HEK293 (cell line): ENCODE data around the gene LAMTOR4.

ENCODE experiments used
- CTCF ChIA-PET: fragments of 350-600 bp; formaldehyde crosslinking; extraction: SDS; loops from one replicate; lab custom pipeline; 2021; ENCODE audit warnings: antibody characterized with exemption; lab: Yijun Ruan, JAX
- POLR2A ChIA-PET: fragments of 300-600 bp; formaldehyde crosslinking; extraction: SDS; loops from one replicate; lab custom pipeline; 2020; ENCODE audit warnings: antibody characterized with exemption, inconsistent platforms; lab: Yijun Ruan, JAX
- H3K27ac ChIP-seq: fragments of 200-500 bp; sonication (Bioruptor generic); 2 replicates; pipeline ENCODE4 v1.5.1; 2014; ENCODE audit warnings: low read depth, low read length, control low read depth, inconsistent platforms; ENCODE audit errors: extremely low read depth
- H3K36me3 ChIP-seq, 2 experiments: fragments of 200-500 bp in 1 of 2; sonication (Bioruptor generic) in 1 of 2; 1 replicate in 1 of 2; 2 replicates in 1 of 2; pipeline ENCODE4 v1.5.1; 2014 to 2017; ENCODE audit warnings: inconsistent platforms in 2 of 2, low read length in 2 of 2; ENCODE audit not compliant: control insufficient read depth in 2 of 2, insufficient read depth in 1 of 2
- H3K4me1 ChIP-seq: fragments of 200-500 bp; sonication (Bioruptor generic); 2 replicates; pipeline ENCODE4 v1.5.1; 2014; ENCODE audit warnings: mild to moderate bottlenecking, low read length, inconsistent platforms; ENCODE audit not compliant: control insufficient read depth, insufficient read depth
- H3K4me3 ChIP-seq: 2 replicates; pipeline ENCODE4 v1.5.1; 2011; ENCODE audit warnings: low read depth, mild to moderate bottlenecking, control low read depth, low read length, moderate library complexity
- H3K9me3 ChIP-seq: fragments of 200-500 bp; sonication (Bioruptor generic); 2 replicates; pipeline ENCODE4 v1.5.1; 2014; ENCODE audit warnings: low read depth, low read length, inconsistent platforms; ENCODE audit not compliant: control insufficient read depth, insufficient read depth
- GLIS2 ChIP-seq: fragments of 450-650 bp; formaldehyde crosslinking; IDR thresholded peaks from 2 replicates; pipeline ENCODE4 v1.5.1; 2016; ENCODE audit warnings: missing biosample characterization, missing genetic modification characterization
- PRDM10 ChIP-seq: fragments of 450-650 bp; formaldehyde crosslinking; IDR thresholded peaks from 2 replicates; pipeline ENCODE4 v1.5.1; 2016; ENCODE audit warnings: missing biosample characterization, missing genetic modification characterization
- SP2 ChIP-seq: fragments of 450-650 bp; formaldehyde crosslinking; IDR thresholded peaks from 2 replicates; pipeline ENCODE4 v1.5.1; 2016; ENCODE audit warnings: missing biosample characterization, missing genetic modification characterization
- ZFP69B ChIP-seq: fragments of 450-650 bp; formaldehyde crosslinking; IDR thresholded peaks from 2 replicates; pipeline ENCODE4 v1.5.1; 2016; ENCODE audit warnings: missing biosample characterization, missing genetic modification characterization
- ZNF10 ChIP-seq: fragments of 450-650 bp; formaldehyde crosslinking; IDR thresholded peaks from 2 replicates; pipeline ENCODE4 v1.5.1; 2017; ENCODE audit warnings: missing biosample characterization, missing genetic modification characterization
- ZNF157 ChIP-seq: fragments of 450-650 bp; formaldehyde crosslinking; IDR thresholded peaks from 2 replicates; pipeline ENCODE4 v1.5.1; 2016; ENCODE audit warnings: missing biosample characterization, missing genetic modification characterization
- ZNF2 ChIP-seq: fragments of 450-650 bp; formaldehyde crosslinking; IDR thresholded peaks from 2 replicates; pipeline ENCODE4 v1.5.1; 2016; ENCODE audit warnings: missing biosample characterization, missing genetic modification characterization
- ZNF214 ChIP-seq: fragments of 450-650 bp; formaldehyde crosslinking; IDR thresholded peaks from 2 replicates; pipeline ENCODE4 v1.5.1; 2017; ENCODE audit warnings: missing biosample characterization, mild to moderate bottlenecking, missing genetic modification characterization, borderline replicate concordance
- ZNF26 ChIP-seq: fragments of 450-650 bp; formaldehyde crosslinking; IDR thresholded peaks from 2 replicates; pipeline ENCODE4 v1.5.1; 2016; ENCODE audit warnings: missing biosample characterization, missing genetic modification characterization
- ZNF302 ChIP-seq: fragments of 450-650 bp; formaldehyde crosslinking; IDR thresholded peaks from 2 replicates; pipeline ENCODE4 v1.5.1; 2016; ENCODE audit warnings: missing biosample characterization, missing genetic modification characterization, low read depth
- ZNF354C ChIP-seq: fragments of 450-650 bp; formaldehyde crosslinking; IDR thresholded peaks from 2 replicates; pipeline ENCODE4 v1.5.1; 2016; ENCODE audit warnings: missing biosample characterization, missing genetic modification characterization, low read depth, borderline replicate concordance
- ZNF521 ChIP-seq: fragments of 450-650 bp; formaldehyde crosslinking; IDR thresholded peaks from 2 replicates; pipeline ENCODE4 v1.5.1; 2017; ENCODE audit warnings: missing biosample characterization, mild to moderate bottlenecking, missing genetic modification characterization
- ZNF561 ChIP-seq: fragments of 450-650 bp; IDR thresholded peaks from 2 replicates; pipeline ENCODE4 v1.5.1; 2018; ENCODE audit warnings: missing biosample characterization, missing genetic modification characterization, borderline replicate concordance
- ZNF629 ChIP-seq: fragments of 450-650 bp; formaldehyde crosslinking; IDR thresholded peaks from 2 replicates; pipeline ENCODE4 v1.5.1; 2017; ENCODE audit warnings: missing biosample characterization, missing genetic modification characterization
- ZNF677 ChIP-seq: fragments of 450-650 bp; IDR thresholded peaks from 2 replicates; pipeline ENCODE4 v1.5.0; 2018; ENCODE audit warnings: missing biosample characterization, mild to moderate bottlenecking, missing genetic modification characterization, moderate library complexity
- TF ChIP-seq, protein P1 (sequence below): fragments of 450-650 bp; formaldehyde crosslinking; IDR thresholded peaks from 2 replicates; pipeline ENCODE4 v1.5.1; 2017; ENCODE audit warnings: missing biosample characterization, missing genetic modification characterization

The LAMTOR4 gene

DNA sequence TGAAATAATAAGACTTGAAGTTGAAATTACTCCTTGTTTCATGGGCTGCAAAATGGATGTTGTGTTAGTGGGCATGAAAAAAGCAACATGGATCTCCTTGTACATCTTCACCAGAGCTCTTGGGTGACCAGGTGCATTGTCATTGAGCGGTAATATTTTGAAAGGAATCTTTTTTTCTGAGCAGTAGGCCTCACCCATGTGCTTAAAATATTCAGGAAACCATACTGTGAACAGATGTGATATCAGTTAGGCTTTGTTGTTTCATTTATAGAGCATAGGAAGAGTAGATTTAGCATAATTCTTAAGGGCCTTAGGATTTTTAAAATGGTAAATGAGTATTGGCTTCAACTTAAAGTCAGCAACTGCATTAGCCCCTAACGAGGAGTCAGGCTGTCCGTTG is 44.3 kb downstream of the LAMTOR4 start:
- TF ChIP-seq ZNF26 (tag by site-specific recombination) (no peak), GLIS2 (tag by site-specific recombination) (no peak), ZNF10 (tag by site-specific recombination) (no peak), ZNF354C (tag by site-specific recombination) (no peak), ZNF157 (tag by site-specific recombination) (no peak), ZNF2 (no peak), SP2 (tag by site-specific recombination) (no peak), ZNF629 (tag by site-specific recombination) (no peak), ZNF677 (tag by site-specific recombination) (no peak), ZNF561 (tag by site-specific recombination) (no peak), ZNF521 (tag by site-specific recombination) (no peak), ZNF302 (no peak), ZNF214 (tag by site-specific recombination) (no peak), ZFP69B (tag by site-specific recombination) (no peak)
- TF ChIP-seq, protein P1, sequence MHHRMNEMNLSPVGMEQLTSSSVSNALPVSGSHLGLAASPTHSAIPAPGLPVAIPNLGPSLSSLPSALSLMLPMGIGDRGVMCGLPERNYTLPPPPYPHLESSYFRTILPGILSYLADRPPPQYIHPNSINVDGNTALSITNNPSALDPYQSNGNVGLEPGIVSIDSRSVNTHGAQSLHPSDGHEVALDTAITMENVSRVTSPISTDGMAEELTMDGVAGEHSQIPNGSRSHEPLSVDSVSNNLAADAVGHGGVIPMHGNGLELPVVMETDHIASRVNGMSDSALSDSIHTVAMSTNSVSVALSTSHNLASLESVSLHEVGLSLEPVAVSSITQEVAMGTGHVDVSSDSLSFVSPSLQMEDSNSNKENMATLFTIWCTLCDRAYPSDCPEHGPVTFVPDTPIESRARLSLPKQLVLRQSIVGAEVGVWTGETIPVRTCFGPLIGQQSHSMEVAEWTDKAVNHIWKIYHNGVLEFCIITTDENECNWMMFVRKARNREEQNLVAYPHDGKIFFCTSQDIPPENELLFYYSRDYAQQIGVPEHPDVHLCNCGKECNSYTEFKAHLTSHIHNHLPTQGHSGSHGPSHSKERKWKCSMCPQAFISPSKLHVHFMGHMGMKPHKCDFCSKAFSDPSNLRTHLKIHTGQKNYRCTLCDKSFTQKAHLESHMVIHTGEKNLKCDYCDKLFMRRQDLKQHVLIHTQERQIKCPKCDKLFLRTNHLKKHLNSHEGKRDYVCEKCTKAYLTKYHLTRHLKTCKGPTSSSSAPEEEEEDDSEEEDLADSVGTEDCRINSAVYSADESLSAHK (tag by site-specific recombination), result no peak
- H3K9me3 ChIP-seq, result no peaks in the 10 kb centered on the region
- H3K36me3 ChIP-seq, result no peaks in the 10 kb centered on the region
- POLR2A ChIA-PET, result no interaction called here
- CTCF ChIA-PET, result interaction anchor here (0.6 to 2.2 kb wide), 7 partner anchors 16 to 61 kb away, joined by 3 to 5 read pairs (median 4); partner anchors contain the start of genes GPC2 and STAG3
- H3K4me3 ChIP-seq, result no peak overlapping the region
- H3K27ac ChIP-seq, result no peak overlapping the region
- no peaks in the 10 kb centered on the region for H3K4me1 ChIP-seq

- ChIA-PET POLR2A (interaction anchor here (0.8 kb wide), 1 partner anchor 10 kb away, joined by 3 read pairs; no protein-coding TSS in a partner anchor), CTCF (interaction anchor here (1.1 to 1.4 kb wide), 2 partner anchors 23 to 64 kb away, joined by 3 to 4 read pairs; no protein-coding TSS in a partner anchor)
- no peaks in the 10 kb centered on the region for H3K36me3 ChIP-seq
- no peak overlapping the region for H3K4me3 ChIP-seq
- H3K4me1 ChIP-seq, result no peaks in the 10 kb centered on the region
- no peaks in the 10 kb centered on the region for H3K9me3 ChIP-seq
- TF ChIP-seq PRDM10 (tag by site-specific recombination), result peak; percentile 62
- TF ChIP-seq ZFP69B (tag by site-specific recombination), result no peak
- TF ChIP-seq ZNF354C (tag by site-specific recombination), result no peak
- TF ChIP-seq, all 188 proteins: peak for 1
- H3K27ac ChIP-seq, result no peak overlapping the region
These were observed 46.5 kb downstream of the LAMTOR4 start for GRCh38 chr7:100195222-100195621.
